Activated B cell treated with CpG ODN at 0.5 μM for 24 hours (primary cell): ENCODE data around the gene NR2E1. TPM values are rescaled to one million over a fixed set of nuclear protein-coding genes. Genes with fewer than 3 reads are reported as not detected.

Source experiments
- ATAC-seq: fragments of 200-7000 bp; cut with Tn5 transposase; one replicate; pipeline ENCODE4 v1.10.0; 2021; ENCODE audit warnings: low read depth, mild to moderate bottlenecking, moderate library complexity
- CTCF ChIA-PET: fragments of 350-600 bp; sonication (Branson Sonifier 250); formaldehyde crosslinking; loops from one replicate; lab custom pipeline; 2021; ENCODE audit warnings: antibody characterized with exemption; lab: Charles Lee
- POLR2A ChIA-PET: fragments of 350-600 bp; sonication (Branson Sonifier 250); formaldehyde crosslinking; loops from one replicate; lab custom pipeline; 2021; ENCODE audit warnings: antibody characterized with exemption; lab: Charles Lee
- DNase-seq: peaks from one replicate; pipeline ENCODE4 v3.0.0; 2022
- H3K27ac Mint-ChIP-seq: one replicate; pipeline ENCODE4 v1.8.0; 2020; ENCODE audit warnings: mixed read lengths
- H3K27me3 Mint-ChIP-seq: one replicate; pipeline ENCODE4 v1.8.0; 2021; ENCODE audit warnings: mixed read lengths
- H3K36me3 Mint-ChIP-seq: one replicate; pipeline ENCODE4 v1.8.0; 2021; ENCODE audit warnings: low read depth, mixed read lengths
- H3K4me1 Mint-ChIP-seq: one replicate; pipeline ENCODE4 v1.8.0; 2021; ENCODE audit warnings: mixed read lengths
- H3K4me3 Mint-ChIP-seq: one replicate; pipeline ENCODE4 v1.8.0; 2020; ENCODE audit warnings: mild to moderate bottlenecking, mixed read lengths
- H3K9me3 Mint-ChIP-seq: one replicate; pipeline ENCODE4 v1.8.0; 2020; ENCODE audit warnings: mixed read lengths
- intact Hi-C: fragments of 100-400 bp; cut with micrococcal nuclease; formaldehyde crosslinking; loops from one replicate; pipeline ENCODE4 v1.15.1; 2024
- total RNA-seq: library from RNA; stranded (reverse); gene quantifications from 2 replicates; pipeline ENCODE4 v1.2.3, GENCODE V29; 2022
- TF ChIP-seq, protein P1 (sequence below): fragments of 200-600 bp; IDR thresholded peaks from one replicate; pipeline ENCODE4 v1.8.0; 2022; ENCODE audit warnings: antibody characterized with exemption, mild to moderate bottlenecking

The NR2E1 gene
- total RNA-seq, 1 donor from 2014 or later, result not detected

DNA sequence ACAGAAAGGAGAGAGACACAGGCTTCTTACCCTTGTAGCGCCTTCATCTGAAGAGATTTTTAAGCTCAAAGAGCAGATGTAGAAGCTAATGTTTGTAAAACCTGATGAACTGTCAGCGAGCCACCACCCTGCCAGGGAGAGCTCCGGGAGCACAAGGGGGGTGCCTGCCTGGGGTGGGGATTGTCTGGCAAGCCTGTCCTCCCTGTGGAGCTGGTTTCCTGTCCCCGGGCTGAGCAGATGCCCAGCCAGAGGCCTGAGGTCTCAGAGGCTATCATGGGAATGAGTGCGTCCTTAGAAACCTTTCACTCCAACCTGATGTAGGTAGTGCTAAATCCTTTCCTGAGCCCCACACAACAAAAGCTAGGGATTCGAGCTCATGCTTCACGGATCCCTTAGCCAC, 41.9 kb upstream of the NR2E1 start:
- peaks cover 18% of the 10 kb centered on the region for H3K4me1 Mint-ChIP-seq
- ChIA-PET POLR2A (no interaction called here), CTCF (no interaction called here)
- no peak overlapping the region for H3K4me3 Mint-ChIP-seq
- H3K27ac Mint-ChIP-seq, result no peak overlapping the region
- H3K36me3 Mint-ChIP-seq, result no peaks in the 10 kb centered on the region
- TF ChIP-seq, protein P1, sequence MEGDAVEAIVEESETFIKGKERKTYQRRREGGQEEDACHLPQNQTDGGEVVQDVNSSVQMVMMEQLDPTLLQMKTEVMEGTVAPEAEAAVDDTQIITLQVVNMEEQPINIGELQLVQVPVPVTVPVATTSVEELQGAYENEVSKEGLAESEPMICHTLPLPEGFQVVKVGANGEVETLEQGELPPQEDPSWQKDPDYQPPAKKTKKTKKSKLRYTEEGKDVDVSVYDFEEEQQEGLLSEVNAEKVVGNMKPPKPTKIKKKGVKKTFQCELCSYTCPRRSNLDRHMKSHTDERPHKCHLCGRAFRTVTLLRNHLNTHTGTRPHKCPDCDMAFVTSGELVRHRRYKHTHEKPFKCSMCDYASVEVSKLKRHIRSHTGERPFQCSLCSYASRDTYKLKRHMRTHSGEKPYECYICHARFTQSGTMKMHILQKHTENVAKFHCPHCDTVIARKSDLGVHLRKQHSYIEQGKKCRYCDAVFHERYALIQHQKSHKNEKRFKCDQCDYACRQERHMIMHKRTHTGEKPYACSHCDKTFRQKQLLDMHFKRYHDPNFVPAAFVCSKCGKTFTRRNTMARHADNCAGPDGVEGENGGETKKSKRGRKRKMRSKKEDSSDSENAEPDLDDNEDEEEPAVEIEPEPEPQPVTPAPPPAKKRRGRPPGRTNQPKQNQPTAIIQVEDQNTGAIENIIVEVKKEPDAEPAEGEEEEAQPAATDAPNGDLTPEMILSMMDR, result no peak
- H3K9me3 Mint-ChIP-seq, result no peaks in the 10 kb centered on the region
- no peak for DNase-seq
- intact Hi-C loops, result no loop called here
- no peak for ATAC-seq
- H3K27me3 Mint-ChIP-seq, result peaks cover 78% of the 10 kb centered on the region

- TF ChIP-seq, protein P1, result no peak
- ATAC-seq (no peak), DNase-seq (no peak)
- ChIA-PET POLR2A (interaction anchor here (0.6 kb wide), 1 partner anchor 16 kb away, joined by 3 read pairs; no protein-coding TSS in a partner anchor), CTCF (no interaction called here)
- H3K4me1 Mint-ChIP-seq, result peaks cover 5% of the 10 kb centered on the region
- peaks cover 74% of the 10 kb centered on the region for H3K27me3 Mint-ChIP-seq
- intact Hi-C loops, result no loop called here
- no peaks in the 10 kb centered on the region for H3K36me3 Mint-ChIP-seq
- H3K9me3 Mint-ChIP-seq, result no peaks in the 10 kb centered on the region
- H3K4me3 Mint-ChIP-seq, result no peak overlapping the region
- H3K27ac Mint-ChIP-seq, result no peak overlapping the region
Observed at GRCh38 chr6:108127056-108127455, 38.8 kb upstream of the NR2E1 start.

GRCh38 chr6:108127826-108128225, 38.0 kb upstream of the NR2E1 start:
- Mint-ChIP-seq H3K36me3 (no peaks in the 10 kb centered on the region), H3K9me3 (no peaks in the 10 kb centered on the region), H3K27me3 (peaks cover 74% of the 10 kb centered on the region), H3K27ac (no peak overlapping the region), H3K4me1 (peaks cover 5% of the 10 kb centered on the region), H3K4me3 (no peak overlapping the region)
- POLR2A ChIA-PET, result no interaction called here
- CTCF ChIA-PET, result no interaction called here
- TF ChIP-seq, protein P1, result no peak
- intact Hi-C loops, result no loop called here
- DNase-seq (no peak), ATAC-seq (no peak)

DNA sequence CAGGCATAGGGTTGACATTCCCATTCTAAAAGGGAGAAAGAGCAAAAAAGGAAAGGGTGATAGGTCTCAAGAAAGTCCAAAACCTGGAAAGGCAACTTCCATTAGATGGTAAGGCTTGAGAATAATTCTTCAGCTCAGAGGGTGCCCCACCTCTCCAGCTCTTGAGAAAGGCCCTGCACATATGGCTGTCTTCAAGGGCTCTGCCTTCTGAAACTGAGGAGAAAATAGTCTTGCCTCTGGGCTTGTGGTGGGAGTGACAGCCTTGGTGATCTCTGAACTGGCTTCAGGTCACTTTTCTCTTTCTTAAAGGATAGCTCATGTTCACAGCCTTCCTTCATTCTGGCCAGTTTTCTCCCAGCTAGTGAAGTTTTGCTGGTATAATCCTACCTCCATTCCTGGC, 35.6 kb upstream of the NR2E1 start:
- CTCF ChIA-PET, result no interaction called here

DNA sequence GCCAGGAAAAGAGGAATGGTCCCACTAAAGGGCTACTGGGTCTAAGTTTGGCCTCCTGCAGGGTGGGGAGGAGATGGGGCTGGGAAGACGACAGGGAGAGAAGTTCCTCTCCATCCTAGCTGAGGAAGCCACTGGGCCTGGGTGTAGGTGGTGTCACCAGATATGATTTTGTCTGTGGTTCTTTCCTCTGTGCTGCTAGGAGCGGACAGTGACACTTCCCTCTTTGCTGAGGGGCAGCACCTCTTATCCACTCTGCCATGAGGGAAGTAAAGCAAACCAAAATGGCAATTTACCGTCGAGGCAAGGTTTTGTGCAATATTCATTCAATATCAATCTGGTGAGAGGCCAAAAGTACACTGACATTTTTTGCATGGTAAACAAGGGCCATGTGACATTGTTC, 33.0 kb upstream of the NR2E1 start:
- H3K27me3 Mint-ChIP-seq, result peaks cover 62% of the 10 kb centered on the region
- no peak for DNase-seq
- no peak overlapping the region for H3K4me3 Mint-ChIP-seq
- TF ChIP-seq, protein P1, result no peak
- H3K27ac Mint-ChIP-seq, result no peak overlapping the region
- intact Hi-C loops, result loop anchor here (1.0 kb wide), 1 partner anchor 16 kb away; no protein-coding TSS in a partner anchor
- no peaks in the 10 kb centered on the region for H3K36me3 Mint-ChIP-seq
- no peak for ATAC-seq
- POLR2A ChIA-PET, result no interaction called here
- H3K9me3 Mint-ChIP-seq, result no peaks in the 10 kb centered on the region
- H3K4me1 Mint-ChIP-seq, result peaks cover 16% of the 10 kb centered on the region
- CTCF ChIA-PET, result no interaction called here

More for the DNA sequence above, 35.6 kb upstream of the NR2E1 start:
- DNase-seq, result no peak
- H3K27ac Mint-ChIP-seq, result no peak overlapping the region
- intact Hi-C loops, result no loop called here
- peaks cover 16% of the 10 kb centered on the region for H3K4me1 Mint-ChIP-seq
- TF ChIP-seq, protein P1, result no peak
- peaks cover 63% of the 10 kb centered on the region for H3K27me3 Mint-ChIP-seq
- POLR2A ChIA-PET, result no interaction called here
- H3K36me3 Mint-ChIP-seq, result no peaks in the 10 kb centered on the region
- no peak overlapping the region for H3K4me3 Mint-ChIP-seq
- no peak for ATAC-seq
- H3K9me3 Mint-ChIP-seq, result no peaks in the 10 kb centered on the region
